ENCODE results near the gene AMZ1. TPM values are rescaled to one million over a fixed set of nuclear protein-coding genes. Genes with fewer than 3 reads are reported as not detected.

The AMZ1 gene, protein sequence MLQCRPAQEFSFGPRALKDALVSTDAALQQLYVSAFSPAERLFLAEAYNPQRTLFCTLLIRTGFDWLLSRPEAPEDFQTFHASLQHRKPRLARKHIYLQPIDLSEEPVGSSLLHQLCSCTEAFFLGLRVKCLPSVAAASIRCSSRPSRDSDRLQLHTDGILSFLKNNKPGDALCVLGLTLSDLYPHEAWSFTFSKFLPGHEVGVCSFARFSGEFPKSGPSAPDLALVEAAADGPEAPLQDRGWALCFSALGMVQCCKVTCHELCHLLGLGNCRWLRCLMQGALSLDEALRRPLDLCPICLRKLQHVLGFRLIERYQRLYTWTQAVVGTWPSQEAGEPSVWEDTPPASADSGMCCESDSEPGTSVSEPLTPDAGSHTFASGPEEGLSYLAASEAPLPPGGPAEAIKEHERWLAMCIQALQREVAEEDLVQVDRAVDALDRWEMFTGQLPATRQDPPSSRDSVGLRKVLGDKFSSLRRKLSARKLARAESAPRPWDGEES
- not detected in 2 replicates for total RNA-seq

DNA sequence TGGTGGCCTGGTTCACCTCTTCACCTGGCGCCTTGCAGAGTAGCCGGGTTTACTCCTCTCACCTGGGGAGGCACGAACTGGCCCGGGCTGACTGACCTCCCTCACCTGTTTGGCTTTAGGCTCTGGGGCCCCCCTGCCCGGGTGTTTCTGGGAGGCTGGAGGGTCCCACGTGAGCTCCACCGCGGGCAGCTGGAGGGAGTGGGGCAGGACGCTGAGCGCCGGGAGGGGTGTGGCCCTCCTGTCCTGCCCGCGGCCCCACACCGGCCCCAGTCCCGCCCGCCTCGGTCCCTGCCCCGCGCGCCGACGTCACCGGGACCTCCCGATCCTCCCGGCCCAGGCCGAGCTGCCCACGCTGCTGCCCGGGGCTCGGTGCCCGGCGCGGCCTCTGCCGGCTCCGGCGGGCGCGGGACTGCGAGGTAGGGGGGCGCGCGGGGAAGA, at the start of gene AMZ1:
Gene AMZ1 (plus strand): TSS at position 322 of the 438 bp plus-strand sequence. CDS start 12,250 bp downstream, outside the sequence.

Other genes with a start within 250 kb of the AMZ1 start
- gene GRIFIN, start 211.8 kb upstream of the AMZ1 start, total RNA-seq = not detected in 2 replicates
- 10.8 and 22.9 TPM in 2 replicates for gene LFNG, start 168.4 kb upstream of the AMZ1 start, total RNA-seq
- 25.1 and 33.6 TPM in 2 replicates for gene BRAT1, start 132.7 kb upstream of the AMZ1 start, total RNA-seq
- 8.2 and 9.5 TPM in 2 replicates for gene IQCE, start 129.2 kb upstream of the AMZ1 start, total RNA-seq
- 69.5 and 86.9 TPM in 2 replicates for gene TTYH3, start 56.2 kb upstream of the AMZ1 start, total RNA-seq
- gene GNA12, start 156.1 kb downstream of the AMZ1 start, total RNA-seq = 37.3 and 38.2 TPM in 2 replicates

Data from vein endothelial cell (primary cell).